ENCODE measurements around the gene ZDHHC15. TPM values are rescaled to one million over a fixed set of nuclear protein-coding genes. Genes with fewer than 3 reads are reported as not detected.
"Not testable (repeated sequence)": the region's sequence is repeated elsewhere in the genome, so short reads cannot be mapped to it uniquely, and the experiment has no call there.

ZDHHC15 gene
- total RNA-seq, 1 donor from 2014 or later: 3.7 TPM

DNA sequence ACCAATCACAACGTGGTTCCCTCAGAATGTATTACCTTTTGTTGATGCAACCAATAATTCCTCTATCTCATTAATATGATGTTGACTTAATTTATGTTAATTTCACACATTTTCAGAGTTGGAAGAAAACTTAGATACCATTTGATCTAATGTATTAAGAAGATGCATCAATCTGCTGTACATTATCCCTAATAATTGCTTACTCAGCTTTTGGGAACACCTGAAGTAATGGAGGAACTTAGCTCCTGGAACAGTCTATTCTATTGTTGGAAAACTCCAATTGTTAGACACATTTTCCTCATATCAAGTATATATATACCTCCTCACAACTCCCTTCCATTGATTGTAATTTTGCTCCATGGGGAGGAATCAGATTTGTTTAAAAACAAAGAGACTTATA is 38.9 kb downstream of the ZDHHC15 start:
- TF ChIP-seq CTCF (conservative IDR thresholded peaks at IDR 0.05): no peak
- Mint-ChIP-seq H3K4me3 (no peak overlapping the region), H3K27me3 (no peaks in the 10 kb centered on the region), H3K9me3 (peaks cover 4% of the 10 kb centered on the region), H3K36me3 (no peaks in the 10 kb centered on the region), H3K4me1 (ENCODE audit: unreplicated experiment) (no peaks in the 10 kb centered on the region), H3K27ac (no peak overlapping the region)
- DNase-seq (ENCODE audit: extremely low spot score, unreplicated experiment): no peak

DNA sequence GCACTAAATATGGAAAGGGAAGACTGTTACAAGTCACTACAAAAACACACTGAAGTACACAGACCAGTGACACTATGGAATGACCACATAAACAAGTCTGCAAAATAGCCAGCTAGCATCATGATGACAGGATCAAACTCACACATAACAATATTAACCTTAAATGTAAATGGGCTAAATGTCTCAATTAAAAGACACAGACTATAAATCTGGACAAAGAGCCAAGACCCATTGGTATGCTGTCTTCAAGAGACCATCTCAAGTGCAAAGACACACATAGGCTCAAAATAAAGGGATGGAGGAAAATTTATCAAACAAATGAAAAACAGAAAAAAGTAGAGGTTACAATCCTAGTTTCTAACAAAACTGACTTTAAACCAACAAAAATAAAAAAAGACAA is 61.1 kb downstream of the ZDHHC15 start:
- peaks cover 30% of the 10 kb centered on the region for H3K9me3 Mint-ChIP-seq
- not testable (repeated sequence) for H3K4me3 Mint-ChIP-seq; H3K27ac Mint-ChIP-seq; H3K27me3 Mint-ChIP-seq; H3K36me3 Mint-ChIP-seq; DNase-seq (ENCODE audit: extremely low spot score, unreplicated experiment); H3K4me1 Mint-ChIP-seq (ENCODE audit: unreplicated experiment)

GRCh38 chrX:75421688-75422230 is 101.1 kb downstream of the ZDHHC15 start:
- DNase-seq (ENCODE audit: extremely low spot score, unreplicated experiment): no peak
- H3K9me3 Mint-ChIP-seq: no peaks in the 10 kb centered on the region
- no peaks in the 10 kb centered on the region for H3K27me3 Mint-ChIP-seq
- no peak for TF ChIP-seq CTCF (conservative IDR thresholded peaks at IDR 0.05)
- no peak overlapping the region for H3K27ac Mint-ChIP-seq
- H3K4me1 Mint-ChIP-seq (ENCODE audit: unreplicated experiment): no peaks in the 10 kb centered on the region
- H3K36me3 Mint-ChIP-seq: peaks cover 3% of the 10 kb centered on the region
- no peak overlapping the region for H3K4me3 Mint-ChIP-seq

- not testable (repeated sequence) for DNase-seq (ENCODE audit: extremely low spot score, unreplicated experiment); H3K9me3 Mint-ChIP-seq; H3K27me3 Mint-ChIP-seq; H3K36me3 Mint-ChIP-seq; H3K27ac Mint-ChIP-seq; H3K4me3 Mint-ChIP-seq; H3K4me1 Mint-ChIP-seq (ENCODE audit: unreplicated experiment)
Observed at GRCh38 chrX:75407153-75407552, 115.7 kb downstream of the ZDHHC15 start.

- no peak for TF ChIP-seq CTCF (conservative IDR thresholded peaks at IDR 0.05)
- no peak for DNase-seq (ENCODE audit: extremely low spot score, unreplicated experiment)
- H3K4me3 Mint-ChIP-seq: no peak overlapping the region
- H3K4me1 Mint-ChIP-seq (ENCODE audit: unreplicated experiment): no peaks in the 10 kb centered on the region
- H3K27ac Mint-ChIP-seq: no peak overlapping the region
- peaks cover 18% of the 10 kb centered on the region for H3K9me3 Mint-ChIP-seq
- no peaks in the 10 kb centered on the region for H3K36me3 Mint-ChIP-seq
- no peaks in the 10 kb centered on the region for H3K27me3 Mint-ChIP-seq
Observed at GRCh38 chrX:75390470-75390869, 132.4 kb downstream of the ZDHHC15 start.

GRCh38 chrX:75369721-75370120 is 153.1 kb downstream of the ZDHHC15 start:
- Mint-ChIP-seq H3K36me3 (no peaks in the 10 kb centered on the region), H3K9me3 (no peaks in the 10 kb centered on the region), H3K4me1 (ENCODE audit: unreplicated experiment) (no peaks in the 10 kb centered on the region), H3K27me3 (no peaks in the 10 kb centered on the region), H3K27ac (no peak overlapping the region), H3K4me3 (no peak overlapping the region)
- TF ChIP-seq CTCF (conservative IDR thresholded peaks at IDR 0.05): no peak
- DNase-seq (ENCODE audit: extremely low spot score, unreplicated experiment): no peak

GRCh38 chrX:75366861-75367260 is 156.0 kb downstream of the ZDHHC15 start:
- Mint-ChIP-seq H3K36me3 (no peaks in the 10 kb centered on the region), H3K4me1 (ENCODE audit: unreplicated experiment) (no peaks in the 10 kb centered on the region), H3K9me3 (no peaks in the 10 kb centered on the region), H3K4me3 (no peak overlapping the region), H3K27me3 (no peaks in the 10 kb centered on the region), H3K27ac (no peak overlapping the region)
- no peak for TF ChIP-seq CTCF (conservative IDR thresholded peaks at IDR 0.05)
- no peak for DNase-seq (ENCODE audit: extremely low spot score, unreplicated experiment)

All from type B pancreatic cell (in vitro differentiated cells).